ENCODE data around the gene NLRP12. TPM values are rescaled to one million over a fixed set of nuclear protein-coding genes. Genes with fewer than 3 reads are reported as not detected.
"Not testable (repeated sequence)": the region's sequence is repeated elsewhere in the genome, so short reads cannot be mapped to it uniquely, and the experiment has no call there.

NLRP12 gene
- total RNA-seq: 10 to 100 TPM in 5 of 7 donors, 1 to 10 TPM in 2; 6.9 to 29.8 (median 12.0) TPM
- 1 to 10 TPM in 2 of 3 donors, under 1 TPM in 1; 0.24 to 2.2 (median 1.1) TPM for polyA plus RNA-seq
- long read RNA-seq, donor 1: 0 reads
- long read RNA-seq, donor 2: 0 reads

GRCh38 chr19:53824134-53824611 lies at the start of gene NLRP12:
NLRP12 (minus strand) TSS chr19:53824314; CDS start chr19:53824174, 140 bp downstream.
- peak; percentile 86 for DNase-seq
- Histone ChIP-seq H3K4me3 (peak within 1 kb of the TSS in 4 of 8 donors; percentile 15 to 63 (median 34)), H3K4me1 (peaks cover 0 to 40% (median 3%) of the 10 kb centered on the region in 6 donors)

GRCh38 chr19:53872762-53873161 lies 48.6 kb upstream of the NLRP12 start:
- no peak for DNase-seq
- intact Hi-C loops (cut with DNase I; ENCODE audit: low total_unique reads): no loop called here
- Histone ChIP-seq H3K27me3 (replicated peaks in 1 of 7) (peaks cover 0 to 7% (median 0%) of the 10 kb centered on the region in 7 donors), H3K9me3 (no peaks in the 10 kb centered on the region), H3K36me3 (peaks cover 2 to 49% (median 20%) of the 10 kb centered on the region in 6 donors), H3K4me3 (no peak overlapping the region), H3K27ac (peak overlapping the region in 3 of 8 donors; percentile 95 to 96 (median 95)), H3K4me1 (peaks cover 9 to 98% (median 72%) of the 10 kb centered on the region in 6 donors)
- TF ChIP-seq POLR2AphosphoS5 (IDR thresholded peaks at IDR 0.05): no peak
- no peak for TF ChIP-seq POLR2A (IDR thresholded peaks at IDR 0.05)
- WGBS, 5 donors: 82 to 92% (median 83%) methylated on average over 6 of the region's 6 CpGs

More at GRCh38 chr19:53824134-53824611, at the start of gene NLRP12:
- Histone ChIP-seq H3K27ac (peak within 1 kb of the TSS in 7 of 8 donors; percentile 79 to 97 (median 91)), H3K27me3 (replicated peaks in 1 of 7) (peaks cover 0 to 34% (median 0%) of the 10 kb centered on the region in 7 donors), H3K36me3 (no peaks in the 10 kb centered on the region), H3K9me3 (no peaks in the 10 kb centered on the region)
- TF ChIP-seq CTCF (IDR thresholded peaks at IDR 0.05 in 8 of 11, conservative IDR thresholded peaks at IDR 0.05 in 3 of 11) (no peak), POLR2AphosphoS5 (IDR thresholded peaks at IDR 0.05) (peak; percentile 54 to 71 (median 68)), POLR2A (IDR thresholded peaks at IDR 0.05) (no peak)
- 23 to 41% (median 27%) methylated on average over 14 of the region's 14 CpGs for WGBS, 5 donors
- intact Hi-C loops (cut with DNase I; ENCODE audit: low total_unique reads): no loop called here

- peaks cover 0 to 12% (median 0%) of the 10 kb centered on the region in 7 donors for H3K27me3 ChIP-seq (replicated peaks in 1 of 7)
- peak overlapping the region in 7 of 8 donors; percentile 78 to 96 (median 89) for H3K27ac ChIP-seq
- peak overlapping the region in 2 of 8 donors; percentile 13 to 85 for H3K4me3 ChIP-seq
- no peak for DNase-seq
- no peaks in the 10 kb centered on the region for H3K9me3 ChIP-seq
- peaks cover 2 to 48% (median 20%) of the 10 kb centered on the region in 6 donors for H3K36me3 ChIP-seq
- intact Hi-C loops (cut with DNase I; ENCODE audit: low total_unique reads): no loop called here
- TF ChIP-seq CTCF (IDR thresholded peaks at IDR 0.05 in 8 of 11, conservative IDR thresholded peaks at IDR 0.05 in 3 of 11): no peak
- TF ChIP-seq POLR2A (IDR thresholded peaks at IDR 0.05): no peak
- no peak for TF ChIP-seq POLR2AphosphoS5 (IDR thresholded peaks at IDR 0.05)
- peaks cover 17 to 98% (median 77%) of the 10 kb centered on the region in 6 donors for H3K4me1 ChIP-seq
- WGBS, 5 donors: 23 to 43% (median 32%) methylated on average over 7 of the region's 7 CpGs
Observed at GRCh38 chr19:53871454-53871853, 47.3 kb upstream of the NLRP12 start.

GRCh38 chr19:53870485-53870844 lies 46.4 kb upstream of the NLRP12 start:
- H3K27ac ChIP-seq: peak overlapping the region; percentile 10 to 96 (median 85)
- peaks cover 0 to 21% (median 0%) of the 10 kb centered on the region in 7 donors for H3K27me3 ChIP-seq (replicated peaks in 1 of 7)
- intact Hi-C loops (cut with DNase I; ENCODE audit: low total_unique reads): no loop called here
- peak; percentile 86 for DNase-seq
- no peaks in the 10 kb centered on the region for H3K9me3 ChIP-seq
- 13 to 24% (median 17%) methylated on average over 5 of the region's 5 CpGs for WGBS, 5 donors
- H3K36me3 ChIP-seq: peaks cover 2 to 38% (median 18%) of the 10 kb centered on the region in 6 donors
- peak overlapping the region in 5 of 8 donors; percentile 21 to 85 (median 66) for H3K4me3 ChIP-seq
- H3K4me1 ChIP-seq: peaks cover 24 to 100% (median 80%) of the 10 kb centered on the region in 6 donors
- TF ChIP-seq CTCF (IDR thresholded peaks at IDR 0.05 in 8 of 11, conservative IDR thresholded peaks at IDR 0.05 in 3 of 11): no peak
- TF ChIP-seq POLR2AphosphoS5 (IDR thresholded peaks at IDR 0.05): peak in 2 of 3 donors; percentile 60 to 70
- TF ChIP-seq POLR2A (IDR thresholded peaks at IDR 0.05): no peak

- 3 to 12% (median 6%) methylated on average over 2 to 24 of the region's 24 CpGs for WGBS, 5 donors
- Histone ChIP-seq H3K4me1 (peaks cover 24 to 100% (median 79%) of the 10 kb centered on the region in 6 donors), H3K36me3 (peaks cover 2 to 32% (median 16%) of the 10 kb centered on the region in 6 donors), H3K4me3 (peak overlapping the region; percentile 53 to 85 (median 68)), H3K27ac (peak overlapping the region; percentile 83 to 96 (median 93)), H3K27me3 (replicated peaks in 1 of 7) (peaks cover 0 to 26% (median 0%) of the 10 kb centered on the region in 7 donors)
- DNase-seq; H3K9me3 ChIP-seq; intact Hi-C loops (cut with DNase I; ENCODE audit: low total_unique reads): not testable (repeated sequence)
Observed at GRCh38 chr19:53869805-53870484, 45.8 kb upstream of the NLRP12 start.
